Iris pigment epithelial cell (primary cell): Measurements from ENCODE around the gene GRIN1.

Source experiments
- DNase-seq: peaks from one replicate; pipeline ENCODE4 v3.0.0-alpha.2; 2011; ENCODE audit warnings: low read depth

GRIN1 gene

GRCh38 chr9:137148242-137148641 is 9.3 kb downstream of the GRIN1 start:
- no peak for DNase-seq

- DNase-seq, result no peak
These were observed 9.7 kb downstream of the GRIN1 start for GRCh38 chr9:137148661-137149060.

GRCh38 chr9:137149363-137149762 is 10.4 kb downstream of the GRIN1 start:
- no peak for DNase-seq

- no peak for DNase-seq
These were observed 11.1 kb downstream of the GRIN1 start for GRCh38 chr9:137149942-137150616.

- DNase-seq, result peak; percentile 39
These were observed 11.9 kb downstream of the GRIN1 start for GRCh38 chr9:137150617-137151457.

- DNase-seq, result no peak
These were observed 14.0 kb downstream of the GRIN1 start for GRCh38 chr9:137152844-137153405.

- peak; percentile 47 for DNase-seq
These were observed 17.8 kb downstream of the GRIN1 start for GRCh38 chr9:137156567-137157375.

GRCh38 chr9:137157618-137158415 is 18.9 kb downstream of the GRIN1 start:
- DNase-seq, result no peak

GRCh38 chr9:137158625-137159024 is 19.7 kb downstream of the GRIN1 start:
- DNase-seq, result no peak

GRCh38 chr9:137159105-137160053 is 20.4 kb downstream of the GRIN1 start:
- no peak for DNase-seq

- no peak for DNase-seq
These were observed 21.1 kb downstream of the GRIN1 start for GRCh38 chr9:137160054-137160425.

GRCh38 chr9:137160716-137161557 is 22.0 kb downstream of the GRIN1 start:
- no peak for DNase-seq

GRCh38 chr9:137161558-137162486 is 22.9 kb downstream of the GRIN1 start:
- no peak for DNase-seq

- DNase-seq, result peak; percentile 35
These were observed 23.8 kb downstream of the GRIN1 start for GRCh38 chr9:137162505-137163364.

GRCh38 chr9:137163365-137163715 is 24.4 kb downstream of the GRIN1 start:
- no peak for DNase-seq

- DNase-seq, result no peak
These were observed 24.9 kb downstream of the GRIN1 start for GRCh38 chr9:137163805-137164204.
